Smooth muscle cell (in vitro differentiated cells): Measurements from ENCODE around the gene DHRS3. TPM values are rescaled to one million over a fixed set of nuclear protein-coding genes. Genes with fewer than 3 reads are reported as not detected.

Experiments
- DNase-seq: peaks from one replicate; lab custom pipeline; 2025; ENCODE audit not compliant: unreplicated experiment; lab: John Stamatoyannopoulos, UW
- H2AFZ ChIP-seq: fragments of 200-600 bp; sonication (generic); 2 replicates; pipeline ENCODE4 v1.6.0; 2016; ENCODE audit warnings: antibody characterized with exemption, low read depth, mild to moderate bottlenecking
- H3F3A ChIP-seq: fragments of 200-600 bp; sonication (generic); 2 replicates; pipeline ENCODE4 v1.6.0; 2017; ENCODE audit warnings: antibody characterized with exemption, low read depth
- H3K27ac ChIP-seq: fragments of 200-600 bp; sonication (generic); 2 replicates; pipeline ENCODE4 v1.5.1; 2016; ENCODE audit warnings: low read depth, mild to moderate bottlenecking
- H3K27me3 ChIP-seq: fragments of 200-600 bp; sonication (generic); 2 replicates; pipeline ENCODE4 v1.6.1; 2016; ENCODE audit warnings: low read depth, mild to moderate bottlenecking
- H3K36me3 ChIP-seq: fragments of 200-600 bp; sonication (generic); 2 replicates; pipeline ENCODE4 v1.5.1; 2016; ENCODE audit warnings: low read depth
- H3K4me1 ChIP-seq: fragments of 200-600 bp; sonication (generic); 2 replicates; pipeline ENCODE4 v1.5.1; 2016; ENCODE audit warnings: low read depth
- H3K4me2 ChIP-seq: fragments of 200-600 bp; sonication (generic); 2 replicates; pipeline ENCODE4 v1.6.0; 2016; ENCODE audit warnings: mild to moderate bottlenecking
- H3K4me3 ChIP-seq: fragments of 200-600 bp; sonication (generic); 2 replicates; pipeline ENCODE4 v1.5.1; 2016; ENCODE audit warnings: mild to moderate bottlenecking
- H3K79me2 ChIP-seq: fragments of 200-600 bp; sonication (generic); 2 replicates; pipeline ENCODE4 v1.6.0; 2016; ENCODE audit warnings: low read depth, mild to moderate bottlenecking
- H3K9ac ChIP-seq: fragments of 200-600 bp; sonication (generic); 2 replicates; pipeline ENCODE4 v1.6.0; 2016; ENCODE audit warnings: low read depth
- H3K9me3 ChIP-seq: fragments of 200-600 bp; sonication (generic); replicated peaks from 2 replicates; pipeline ENCODE4 v1.5.1; 2016; ENCODE audit warnings: low read depth
- H4K20me1 ChIP-seq: fragments of 200-600 bp; sonication (generic); 2 replicates; pipeline ENCODE4 v1.6.0; 2016; ENCODE audit warnings: low read depth
- CTCF ChIP-seq: fragments of 200-600 bp; sonication (generic); IDR thresholded peaks from 2 replicates; pipeline ENCODE4 v1.5.1; 2017; ENCODE audit warnings: borderline replicate concordance, mild to moderate bottlenecking, antibody characterized with exemption; ENCODE audit not compliant: insufficient read depth, poor library complexity, severe bottlenecking
- WGBS: methylation state at CpG from one replicate; pipeline ENCODE4 v1.1.7; 2016; ENCODE audit warnings: low lambda C conversion rate; 5-methylcytosine and 5-hydroxymethylcytosine counted together
- polyA plus RNA-seq: library from polyadenylated mRNA; unstranded; fragments of >200 nt; fragmentation: Nextera tagmentation; extraction: Ambion mirVana; gene quantifications from 2 replicates; pipeline ENCODE4 v1.2.1, GENCODE V29; 2016
- total RNA-seq: library from RNA; depleted of rRNA; stranded (reverse); fragments of >200 nt; gene quantifications from 2 replicates; pipeline ENCODE4 v1.2.3, GENCODE V29; 2014

DHRS3 gene
- total and polyA plus RNA-seq, 2 experiments from 2014 or later: 0.89 to 2.7 TPM

DNA sequence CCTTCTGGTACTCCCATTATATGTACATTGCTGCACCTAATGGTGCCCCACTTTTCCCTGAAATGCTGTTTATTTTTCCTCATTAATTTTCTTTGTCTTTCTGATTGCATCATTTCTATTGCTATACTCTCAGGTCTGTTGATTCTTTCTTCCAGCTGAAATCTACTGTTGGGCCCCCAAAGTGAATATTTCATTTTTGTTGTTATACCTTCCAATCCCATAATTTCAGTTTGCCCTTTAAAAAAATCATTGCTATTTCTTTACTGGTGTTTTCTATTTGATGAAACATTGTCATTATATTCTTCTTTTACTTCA is 22.9 kb upstream of the DHRS3 start:
- no peaks in the 10 kb centered on the region for H3K9me3 ChIP-seq
- no peaks in the 10 kb centered on the region for H3F3A ChIP-seq
- no peaks in the 10 kb centered on the region for H3K79me2 ChIP-seq
- H2AFZ ChIP-seq: no peak overlapping the region
- no peak overlapping the region for H3K4me3 ChIP-seq
- H3K36me3 ChIP-seq: no peaks in the 10 kb centered on the region
- H3K4me1 ChIP-seq: no peaks in the 10 kb centered on the region
- no peak for TF ChIP-seq CTCF
- peaks cover 15% of the 10 kb centered on the region for H3K27me3 ChIP-seq
- no peak for DNase-seq
- no peak overlapping the region for H3K4me2 ChIP-seq
- no peak overlapping the region for H3K9ac ChIP-seq
- H4K20me1 ChIP-seq: no peaks in the 10 kb centered on the region
- H3K27ac ChIP-seq: no peak overlapping the region

- H3K27ac ChIP-seq: no peak overlapping the region
- no peaks in the 10 kb centered on the region for H4K20me1 ChIP-seq
- H3K36me3 ChIP-seq: no peaks in the 10 kb centered on the region
- no peak for DNase-seq
- peaks cover 12% of the 10 kb centered on the region for H3K27me3 ChIP-seq
- no peaks in the 10 kb centered on the region for H3F3A ChIP-seq
- no peak for TF ChIP-seq CTCF
- H3K4me3 ChIP-seq: no peak overlapping the region
- no peaks in the 10 kb centered on the region for H3K79me2 ChIP-seq
- no peak overlapping the region for H3K4me2 ChIP-seq
- no peaks in the 10 kb centered on the region for H3K4me1 ChIP-seq
- H3K9me3 ChIP-seq: no peaks in the 10 kb centered on the region
- no peak overlapping the region for H2AFZ ChIP-seq
- H3K9ac ChIP-seq: no peak overlapping the region
- WGBS: 90% methylated on average over 7 of the region's 7 CpGs
Measured at GRCh38 chr1:12640237-12640957, 22.4 kb upstream of the DHRS3 start.

- Histone ChIP-seq H3K27ac (no peak overlapping the region), H3K36me3 (no peaks in the 10 kb centered on the region), H4K20me1 (no peaks in the 10 kb centered on the region), H3K4me2 (no peak overlapping the region), H3K4me3 (no peak overlapping the region), H3K9me3 (no peaks in the 10 kb centered on the region), H2AFZ (no peak overlapping the region), H3K79me2 (no peaks in the 10 kb centered on the region), H3F3A (no peaks in the 10 kb centered on the region), H3K4me1 (no peaks in the 10 kb centered on the region), H3K9ac (no peak overlapping the region), H3K27me3 (peaks cover 2% of the 10 kb centered on the region)
- DNase-seq: no peak
- 95% methylated on average over 8 of the region's 8 CpGs for WGBS
- no peak for TF ChIP-seq CTCF
Measured at GRCh38 chr1:12637693-12638092, 19.7 kb upstream of the DHRS3 start.
